Stomach (tissue), 4 donors: ENCODE data around the gene RSPO1.

Source experiments
- CTCF ChIP-seq, 7 experiments: fragments of 450-650 bp in 4 of 7; fragments of 200-600 bp in 3 of 7; sonication (generic) in 3 of 7; IDR thresholded peaks; one replicate each; pipeline ENCODE4 v1.5.1; 2016 to 2019; ENCODE audit warnings: antibody characterized with exemption in 7 of 7, control low read depth in 2 of 7, mild to moderate bottlenecking in 1 of 7
- EP300 ChIP-seq: sonication (generic); formaldehyde crosslinking; IDR thresholded peaks from one replicate; pipeline ENCODE4 v1.6.1; 2017; ENCODE audit warnings: antibody characterized with exemption
- POLR2A ChIP-seq, 4 donors: fragments of 450-650 bp; IDR thresholded peaks; one replicate each; pipeline ENCODE4 v1.6.1; 2016; ENCODE audit warnings: antibody characterized with exemption in 4 of 4, control low read depth in 2 of 4, mild to moderate bottlenecking in 1 of 4, moderate library complexity in 1 of 4

DNA sequence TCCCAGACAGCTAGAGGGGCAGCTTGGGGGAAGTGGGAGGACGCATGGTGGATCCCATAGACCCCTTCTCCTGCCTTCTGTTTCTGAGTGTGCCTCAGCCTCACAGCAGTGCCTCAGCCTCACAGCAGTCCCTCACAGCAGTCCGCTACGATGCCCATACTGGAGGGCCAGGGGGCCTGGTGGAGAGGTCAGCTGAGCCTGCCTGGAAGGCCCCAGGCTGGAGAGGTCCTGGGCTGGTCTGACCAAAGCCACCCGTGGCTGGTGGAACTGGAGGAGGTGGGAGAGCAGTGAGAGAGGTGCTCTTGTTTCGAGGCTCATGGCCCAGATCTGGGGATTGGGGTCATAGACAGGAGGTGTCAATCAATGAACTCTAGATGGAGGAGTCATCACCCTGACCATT is 16.0 kb upstream of the RSPO1 start:
- TF ChIP-seq POLR2A (IDR thresholded peaks at IDR 0.05) = no peak
- no peak for TF ChIP-seq CTCF (IDR thresholded peaks at IDR 0.05)
- TF ChIP-seq EP300 = no peak
